HK-2 (cell line): ENCODE measurements around the gene TECRL.

ENCODE experiments used
- DNase-seq: peaks from one replicate; pipeline ENCODE4 v3.0.0-alpha.2; 2018; ENCODE audit not compliant: unreplicated experiment

TECRL gene

DNA sequence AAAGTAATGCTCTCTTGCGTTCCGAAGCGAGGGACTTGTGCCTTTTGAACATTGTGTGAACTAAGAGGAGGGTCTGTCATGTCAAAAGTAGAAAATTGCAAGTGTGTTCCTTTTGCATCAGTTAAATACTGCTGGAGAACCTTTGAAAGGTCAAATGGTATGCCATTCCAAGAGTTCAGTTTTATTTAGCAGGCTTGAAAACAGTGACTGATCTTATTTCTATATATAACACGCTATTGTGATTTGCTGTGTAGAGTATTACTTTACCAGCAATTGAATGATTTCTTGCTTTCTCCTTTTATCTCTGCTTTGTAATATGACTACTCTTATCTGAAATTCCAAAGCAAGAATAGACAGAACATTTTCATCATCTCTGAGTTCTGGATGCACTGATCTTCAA, at the start of gene TECRL:
Gene TECRL, minus strand, starts transcription at position 151 of the 400 bp plus-strand sequence. Its CDS starts 99 bp downstream, at position 52.
- no peak for DNase-seq

DNA sequence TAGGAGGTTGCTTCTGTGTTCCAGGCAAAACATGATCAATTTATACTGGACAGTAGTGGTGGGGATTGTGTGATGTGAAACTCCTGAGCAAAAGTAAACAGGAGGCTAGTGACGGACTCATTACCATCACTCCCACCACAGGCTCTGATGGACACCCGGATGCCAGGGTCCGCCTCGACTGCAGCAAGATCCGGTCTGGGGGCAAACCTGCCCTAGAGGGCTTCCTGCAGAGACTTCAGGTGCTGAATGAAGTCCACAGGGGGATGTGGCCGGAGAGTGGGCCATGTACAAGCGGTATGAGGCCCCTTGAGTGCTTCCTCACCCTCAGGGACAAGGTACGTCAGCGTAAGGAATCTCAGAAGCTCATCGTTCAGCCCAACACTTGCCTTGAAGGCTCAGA, 23.4 kb upstream of the TECRL start:
- no peak for DNase-seq

DNA sequence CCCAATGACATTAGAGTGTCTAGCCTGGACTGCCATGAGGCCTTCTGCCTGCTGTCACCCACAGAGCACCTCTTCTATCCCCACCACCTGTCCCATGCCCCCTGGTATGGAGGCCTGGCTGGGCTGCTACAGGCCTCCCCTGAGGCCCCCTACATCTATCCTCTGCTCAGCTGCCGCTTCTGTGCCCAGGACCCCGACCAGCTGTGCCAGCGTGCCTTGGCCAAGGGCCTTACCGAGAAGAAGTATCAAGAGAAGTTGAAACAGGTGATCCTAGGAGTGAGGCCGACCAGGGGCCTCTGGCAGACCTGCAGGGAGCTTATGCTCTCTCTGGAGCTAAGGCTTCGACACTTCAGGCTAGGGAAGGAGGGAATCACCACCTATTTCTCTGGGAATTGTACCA, 21.7 kb upstream of the TECRL start:
- DNase-seq: no peak

DNA sequence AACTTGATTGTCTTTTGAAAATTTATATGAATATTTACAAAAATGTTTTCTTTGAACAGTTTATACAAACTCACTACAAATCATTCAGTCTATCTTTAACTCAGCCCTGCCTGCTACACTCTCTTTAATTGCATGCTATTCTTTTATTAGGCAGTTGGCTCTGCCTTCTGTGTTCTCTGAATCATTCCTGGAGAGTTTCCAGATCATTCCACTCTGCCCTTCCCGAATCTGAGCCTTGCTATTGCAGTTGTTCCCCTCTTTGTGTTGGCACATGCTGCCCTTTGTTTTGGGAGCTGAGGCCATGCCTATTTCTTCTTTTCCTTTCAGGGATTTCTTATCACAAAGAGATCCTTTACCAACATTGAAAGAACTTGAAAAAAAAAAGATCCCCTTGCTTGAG, 8.7 kb upstream of the TECRL start:
- no peak for DNase-seq

- DNase-seq: no peak
These were observed 2.2 kb downstream of the TECRL start for GRCh38 chr4:64407000-64407399.

DNA sequence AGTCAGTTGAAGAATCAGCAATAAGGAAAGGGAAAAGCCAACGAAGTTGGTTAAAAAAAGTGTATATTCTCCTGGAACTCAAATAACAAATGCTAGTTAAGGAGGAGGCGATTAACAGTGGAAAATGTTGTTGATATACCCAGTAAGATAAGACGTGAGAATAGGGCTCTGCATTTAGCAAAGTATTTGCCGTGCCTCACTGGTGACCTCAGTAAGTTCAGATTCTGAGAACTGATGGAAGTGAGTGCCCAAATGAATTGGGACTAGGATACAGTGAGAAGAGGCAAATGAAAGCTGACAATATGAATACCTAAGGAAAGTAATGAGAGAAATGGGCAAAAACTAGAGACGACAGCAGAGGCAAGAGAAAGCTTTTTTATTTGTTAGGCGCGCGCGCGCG, 3.5 kb downstream of the TECRL start:
- no peak for DNase-seq

- no peak for DNase-seq
These were observed 6.6 kb downstream of the TECRL start for GRCh38 chr4:64402684-64403083.

DNA sequence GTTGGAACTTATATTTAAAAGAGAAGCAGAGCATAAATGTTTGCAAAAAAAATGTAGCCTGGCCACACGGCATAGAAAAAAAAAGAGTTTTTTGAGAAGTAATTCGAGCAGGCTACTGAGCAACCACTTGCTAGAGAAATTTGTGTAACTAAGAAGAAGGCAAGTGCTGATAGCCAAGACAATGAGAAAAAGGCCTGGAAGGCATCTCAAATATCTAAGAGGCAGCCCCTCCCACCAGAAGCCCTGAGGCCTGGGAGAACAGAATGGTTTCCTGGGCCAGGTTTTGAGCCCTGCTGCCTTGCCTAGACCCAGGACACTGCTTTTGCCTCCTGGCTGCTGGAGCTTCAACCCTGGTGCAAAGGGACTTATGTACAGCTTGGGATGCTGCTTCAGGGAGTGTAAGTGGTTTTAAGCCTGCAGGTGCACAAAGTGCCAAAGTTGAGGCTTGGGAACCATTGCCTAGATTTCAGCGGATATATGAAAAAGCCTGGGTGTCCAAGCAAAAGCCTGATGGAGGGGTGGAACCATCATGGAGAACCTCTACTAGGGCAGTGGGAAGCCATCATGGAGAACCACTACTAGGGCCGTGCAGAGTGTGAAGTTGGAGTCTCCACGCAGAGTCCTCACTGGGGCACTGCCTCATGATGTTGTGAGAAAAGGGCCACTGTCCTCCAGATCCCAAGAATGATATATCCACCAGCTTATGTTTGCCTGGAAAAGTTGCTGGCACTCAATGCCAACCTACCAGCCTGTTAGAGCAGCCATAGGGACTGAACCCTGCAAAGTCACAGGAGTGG, 9.7 kb downstream of the TECRL start:
- no peak for DNase-seq

- DNase-seq: no peak
These were observed 14.8 kb downstream of the TECRL start for GRCh38 chr4:64394469-64394868.

DNA sequence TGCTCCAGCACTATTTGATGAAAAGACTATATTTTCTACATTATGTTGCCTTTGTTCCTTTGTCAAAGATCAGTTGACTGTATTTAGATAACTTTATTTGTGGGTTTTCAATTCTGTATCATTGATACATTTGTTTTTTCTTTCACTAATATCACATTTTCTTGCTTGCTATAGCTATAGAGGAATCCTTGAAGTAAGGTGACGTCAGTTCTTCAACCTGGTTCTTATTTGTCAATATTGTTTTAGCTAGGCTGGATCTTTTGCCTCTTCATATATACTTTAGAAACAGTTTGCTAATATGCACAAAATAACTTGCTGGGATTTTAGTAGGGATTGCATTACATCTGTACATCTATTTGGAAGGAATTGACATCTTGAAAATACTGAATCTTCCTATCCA, 21.0 kb downstream of the TECRL start:
- DNase-seq: no peak

- no peak for DNase-seq
These were observed 24.0 kb downstream of the TECRL start for GRCh38 chr4:64385220-64385619.

DNA sequence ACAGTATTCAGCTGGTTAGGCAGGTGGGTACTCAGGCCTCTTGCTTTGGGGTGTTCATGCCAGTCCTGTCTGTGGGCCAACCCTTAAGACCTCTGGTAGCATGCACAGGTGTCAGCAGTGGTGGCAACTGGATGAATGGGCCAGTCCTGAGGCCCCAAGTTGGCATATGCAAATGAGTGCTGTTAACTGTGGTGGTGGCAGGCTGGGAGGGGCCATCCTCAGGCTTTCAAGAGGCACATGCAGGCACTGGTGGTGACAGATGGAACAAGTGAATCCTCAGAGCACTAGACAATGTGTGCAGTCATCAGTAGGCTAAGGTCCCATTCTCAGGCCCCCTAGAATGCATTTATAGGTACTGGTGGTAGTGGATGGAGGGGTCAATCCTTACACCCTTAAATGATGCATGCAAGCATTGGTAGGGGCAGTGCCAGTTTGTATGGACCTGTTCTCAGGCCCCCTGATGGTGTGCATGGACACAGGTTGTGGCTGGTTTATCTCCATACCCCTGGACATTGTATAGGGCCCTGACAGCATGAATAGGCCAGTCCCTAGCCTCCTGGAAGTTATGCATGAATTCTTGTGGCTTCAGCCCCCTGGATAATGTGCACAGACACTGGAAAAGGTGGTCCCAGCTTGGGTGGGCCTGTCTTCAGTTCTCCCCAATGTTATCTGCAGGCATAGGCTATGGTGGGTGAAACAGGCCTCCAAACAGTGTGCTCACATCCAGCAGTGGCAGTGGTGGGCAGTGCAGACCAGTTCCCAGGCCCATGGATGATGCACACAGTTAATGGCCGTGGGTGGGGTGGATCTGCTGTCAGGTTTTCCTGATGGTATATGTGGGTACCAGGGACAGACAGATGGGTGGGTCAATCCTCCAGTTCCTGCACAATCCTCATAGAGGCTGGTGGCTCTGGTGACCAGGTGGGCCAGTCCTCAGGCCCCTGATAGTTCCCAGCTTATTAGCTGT, 24.7 kb downstream of the TECRL start:
- no peak for DNase-seq

DNA sequence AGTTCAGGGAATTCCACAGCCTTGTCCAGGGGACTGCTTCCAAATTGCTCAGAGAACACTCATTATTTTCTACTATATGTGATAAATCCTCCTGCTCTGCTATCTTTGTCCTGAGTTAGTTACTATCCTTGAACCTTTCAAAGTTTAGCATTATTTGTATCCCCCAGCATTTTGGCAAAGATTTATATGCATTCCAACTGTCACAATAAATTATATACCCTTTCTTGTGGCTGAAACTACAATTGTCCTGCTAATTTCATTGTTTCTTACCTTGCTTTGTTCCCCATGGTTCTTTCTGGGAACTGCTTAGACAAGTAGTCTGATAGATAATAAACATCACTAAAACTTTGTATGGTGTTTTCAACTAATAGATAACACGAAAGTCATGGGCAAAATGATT, 40.5 kb downstream of the TECRL start:
- DNase-seq: no peak

GRCh38 chr4:64361399-64361740, 47.9 kb downstream of the TECRL start:
- DNase-seq: no peak

- DNase-seq: no peak
These were observed 48.4 kb downstream of the TECRL start for GRCh38 chr4:64360664-64361398.

DNA sequence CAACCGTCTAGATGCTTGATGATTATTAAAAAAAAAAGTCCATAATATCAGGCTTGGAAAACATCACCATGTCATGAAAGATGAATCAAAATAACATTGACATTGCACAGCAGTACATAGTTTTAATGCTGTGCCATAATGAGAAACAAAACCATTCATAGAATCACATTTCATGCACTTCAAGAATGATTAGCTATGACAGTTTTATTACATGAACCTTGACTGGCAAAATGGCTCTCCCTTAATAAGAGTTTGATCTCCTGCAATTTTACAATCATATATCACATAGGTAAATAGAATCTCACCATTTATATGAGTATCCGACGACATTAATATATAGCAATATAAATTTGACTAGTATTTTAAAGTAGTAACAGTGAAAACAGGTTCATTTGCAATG, 49.8 kb downstream of the TECRL start:
- DNase-seq: no peak

DNA sequence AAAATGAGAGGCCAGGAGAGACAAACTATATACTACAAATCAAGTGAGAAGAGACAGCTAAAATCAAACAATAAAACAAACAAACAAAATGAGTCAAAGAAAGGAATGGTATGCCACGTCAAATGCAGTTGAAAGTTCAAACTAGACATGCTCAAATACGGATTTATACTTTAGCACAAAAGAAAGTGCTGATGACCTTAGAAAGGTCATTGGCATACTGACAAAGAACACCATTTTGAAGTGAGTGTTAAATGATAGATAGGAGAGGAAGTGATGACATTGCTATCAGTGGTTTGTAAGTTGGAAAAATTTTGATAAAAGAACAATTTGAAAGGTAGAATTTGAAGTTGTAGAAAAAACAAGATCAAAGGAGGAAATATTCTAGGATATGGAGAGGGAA, 55.3 kb downstream of the TECRL start:
- no peak for DNase-seq

GRCh38 chr4:64341711-64342110, 67.5 kb downstream of the TECRL start:
- DNase-seq: no peak

DNA sequence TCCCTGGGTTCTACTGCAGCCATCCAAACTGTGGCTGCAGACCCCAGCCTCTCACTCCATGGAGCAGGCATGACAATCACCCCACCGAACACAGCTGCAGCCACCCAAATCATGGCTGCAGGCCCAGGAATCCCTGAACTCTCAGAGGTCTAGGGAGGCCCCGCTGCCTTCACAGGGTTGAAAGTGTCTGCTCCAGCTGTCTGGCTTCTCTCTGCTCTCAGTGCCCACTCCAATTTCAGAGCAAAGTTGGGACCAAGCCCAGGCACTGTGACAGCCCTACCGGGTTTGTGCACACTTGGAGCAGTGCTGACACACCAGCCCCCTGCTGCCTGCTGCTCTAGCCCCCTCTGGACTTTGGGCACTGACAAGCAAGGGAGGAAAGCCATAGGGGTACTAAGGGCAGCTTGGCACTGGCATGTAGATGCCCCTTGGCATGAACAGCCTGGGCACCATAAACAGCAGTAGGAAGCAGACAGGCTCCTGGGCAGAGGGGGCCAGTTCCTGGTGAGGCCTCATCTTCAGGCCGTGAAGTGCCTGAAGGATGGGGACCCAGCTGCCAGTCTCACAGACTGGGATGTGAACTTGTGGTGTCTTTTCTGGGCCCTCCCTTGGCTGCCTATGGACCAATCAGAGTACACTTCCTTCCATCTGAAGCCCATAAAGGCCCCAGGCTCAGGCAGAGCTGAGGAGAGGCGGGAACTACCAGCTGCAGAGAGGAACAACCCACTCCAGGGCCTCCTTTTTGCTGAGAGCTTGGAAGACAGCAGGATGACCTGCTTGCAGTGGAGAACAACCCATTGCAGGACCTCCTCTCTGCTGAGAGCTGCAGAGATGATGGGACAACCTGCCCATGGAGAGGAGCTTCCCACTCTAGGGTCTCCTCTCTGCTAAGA, 68.8 kb downstream of the TECRL start:
- DNase-seq: no peak

- no peak for DNase-seq
These were observed 74.3 kb downstream of the TECRL start for GRCh38 chr4:64334964-64335363.

GRCh38 chr4:64330143-64330542, 79.1 kb downstream of the TECRL start:
- DNase-seq: no peak
